ENCODE results near the gene IKZF5. TPM values are rescaled to one million over a fixed set of nuclear protein-coding genes. Genes with fewer than 3 reads are reported as not detected.

Gene IKZF5
- total RNA-seq, 1 experiment from 2014 or later = 12.5 TPM

DNA sequence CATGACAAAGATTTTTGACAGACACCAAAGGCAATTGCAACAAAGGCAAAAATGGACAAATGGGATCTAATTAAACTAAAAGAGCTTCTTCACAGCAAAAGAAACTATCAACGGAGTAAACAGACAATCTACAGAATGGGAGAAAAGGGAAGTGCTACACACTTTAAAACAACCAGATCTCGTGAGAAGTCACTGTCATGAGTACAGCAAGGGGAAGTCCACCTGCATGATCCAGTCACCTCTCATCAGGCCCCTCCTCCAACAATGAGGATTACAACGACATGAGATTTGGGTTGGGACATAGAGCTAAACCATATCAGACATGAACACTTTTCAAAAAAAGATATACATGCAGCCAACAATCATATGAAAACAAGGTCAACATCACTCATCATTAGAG lies 39.9 kb downstream of the IKZF5 start:
- H3T11ph ChIP-seq (ENCODE audit: low read length) = no peak overlapping the region
- no peak overlapping the region for H2AK5ac ChIP-seq (ENCODE audit: insufficient read length, low read length)
- no peak overlapping the region for H3K56ac ChIP-seq (ENCODE audit: insufficient read length, low read depth, low read length)
- no peak overlapping the region for H3K27ac ChIP-seq (ENCODE audit: insufficient read length, low read depth, low read length)
- no peak overlapping the region for H2BK5ac ChIP-seq (ENCODE audit: insufficient read length, low read length)
- no peaks in the 10 kb centered on the region for H4K20me1 ChIP-seq (ENCODE audit: control insufficient read depth, insufficient read depth, insufficient read length)
- H3K9me3 ChIP-seq (ENCODE audit: control insufficient read depth, low read depth, low read length) = peaks cover 5% of the 10 kb centered on the region
- no peak overlapping the region for H2BK12ac ChIP-seq (ENCODE audit: insufficient read length, low read depth, low read length)
- H3K27ac Mint-ChIP-seq = no peak overlapping the region
- H3K18ac ChIP-seq (ENCODE audit: insufficient read length, low read depth, low read length) = no peak overlapping the region
- no peak overlapping the region for H3K4me3 Mint-ChIP-seq
- no peak overlapping the region for H4K8ac ChIP-seq (replicated peaks; ENCODE audit: insufficient read length, low read depth, low read length)
- no peaks in the 10 kb centered on the region for H3K4me1 ChIP-seq (ENCODE audit: insufficient read depth, low read length)
- no peak overlapping the region for H3K4me2 ChIP-seq (ENCODE audit: insufficient read depth, insufficient read length, low read length)
- TF ChIP-seq, protein P1, sequence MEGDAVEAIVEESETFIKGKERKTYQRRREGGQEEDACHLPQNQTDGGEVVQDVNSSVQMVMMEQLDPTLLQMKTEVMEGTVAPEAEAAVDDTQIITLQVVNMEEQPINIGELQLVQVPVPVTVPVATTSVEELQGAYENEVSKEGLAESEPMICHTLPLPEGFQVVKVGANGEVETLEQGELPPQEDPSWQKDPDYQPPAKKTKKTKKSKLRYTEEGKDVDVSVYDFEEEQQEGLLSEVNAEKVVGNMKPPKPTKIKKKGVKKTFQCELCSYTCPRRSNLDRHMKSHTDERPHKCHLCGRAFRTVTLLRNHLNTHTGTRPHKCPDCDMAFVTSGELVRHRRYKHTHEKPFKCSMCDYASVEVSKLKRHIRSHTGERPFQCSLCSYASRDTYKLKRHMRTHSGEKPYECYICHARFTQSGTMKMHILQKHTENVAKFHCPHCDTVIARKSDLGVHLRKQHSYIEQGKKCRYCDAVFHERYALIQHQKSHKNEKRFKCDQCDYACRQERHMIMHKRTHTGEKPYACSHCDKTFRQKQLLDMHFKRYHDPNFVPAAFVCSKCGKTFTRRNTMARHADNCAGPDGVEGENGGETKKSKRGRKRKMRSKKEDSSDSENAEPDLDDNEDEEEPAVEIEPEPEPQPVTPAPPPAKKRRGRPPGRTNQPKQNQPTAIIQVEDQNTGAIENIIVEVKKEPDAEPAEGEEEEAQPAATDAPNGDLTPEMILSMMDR (conservative IDR thresholded peaks at IDR 0.05) = no peak
- H3K14ac ChIP-seq (ENCODE audit: insufficient read depth, low read length) = no peak overlapping the region
- H3K27me3 Mint-ChIP-seq (ENCODE audit: low read depth) = peaks cover 28% of the 10 kb centered on the region
- no peak overlapping the region for H3K4ac ChIP-seq (ENCODE audit: low read depth, low read length)
- no peak overlapping the region for H3K23ac ChIP-seq (ENCODE audit: insufficient read length, low read depth, low read length)
- H3K27me3 ChIP-seq (ENCODE audit: insufficient read depth, low read length) = no peaks in the 10 kb centered on the region
- no peak overlapping the region for H3K9ac ChIP-seq (ENCODE audit: extremely low read depth, insufficient read length, low read length)
- no peaks in the 10 kb centered on the region for H3K79me2 ChIP-seq (ENCODE audit: insufficient read depth, low read length)
- H4K5ac ChIP-seq (ENCODE audit: insufficient read length, low read depth, low read length) = no peak overlapping the region
- H2BK120ac ChIP-seq (ENCODE audit: low read depth, low read length, poor library complexity, severe bottlenecking) = no peak overlapping the region
- H2BK15ac ChIP-seq (ENCODE audit: low read depth, low read length) = no peak overlapping the region
- H3K36me3 Mint-ChIP-seq (ENCODE audit: insufficient read depth in 1 of 3, low read depth in 3 of 3) = peaks cover 7 to 26% (median 17%) of the 10 kb centered on the region in 3 experiments
- no peak overlapping the region for H2BK20ac ChIP-seq (ENCODE audit: low read depth, low read length, poor library complexity, severe bottlenecking)
- no peak for DNase-seq
- H2AFZ ChIP-seq (ENCODE audit: low read length) = no peak overlapping the region
- H3K79me1 ChIP-seq (ENCODE audit: insufficient read depth, low read depth, low read length, poor library complexity, severe bottlenecking) = no peaks in the 10 kb centered on the region
- H3K23me2 ChIP-seq (ENCODE audit: insufficient read length, low read depth, low read length, poor library complexity, severe bottlenecking) = no peaks in the 10 kb centered on the region
- H3K9me3 Mint-ChIP-seq = peaks cover 34 to 44% of the 10 kb centered on the region in 2 experiments
- H4K91ac ChIP-seq (ENCODE audit: insufficient read length, low read depth, low read length) = no peak overlapping the region
- WGBS (ENCODE audit: extremely low coverage, insufficient read length, low lambda C conversion rate) = no CpG with 5 or more reads among the region's 3 CpGs
- peaks cover 3% of the 10 kb centered on the region in 2 experiments; a peak in 1 of 4 replicates for H3K4me1 Mint-ChIP-seq

Measured in H9 (cell line).